Skin epidermis (tissue), 12 donors: ENCODE results near the gene PNKD.
A peak's percentile ranks its signal among the peaks of the same experiment; 100 is the strongest.

Experiments used
- H3K27ac ChIP-seq, 21 experiments: fragments of 200-600 bp; sonication (generic) in 11 of 21; one replicate each; pipeline ENCODE4 v1.5.0; 2020; ENCODE audit warnings: mild to moderate bottlenecking in 3 of 21, inconsistent platforms in 2 of 21, moderate library complexity in 2 of 21
- H3K4me3 ChIP-seq, 7 experiments: fragments of 200-600 bp; sonication (generic) in 2 of 7; one replicate each; pipeline ENCODE4 v1.5.0; 2020; ENCODE audit warnings: inconsistent platforms in 2 of 7, mild to moderate bottlenecking in 2 of 7, moderate library complexity in 1 of 7

Gene PNKD

GRCh38 chr2:218286570-218287459 lies 16.5 kb downstream of the PNKD start:
- Histone ChIP-seq H3K4me3 (peak overlapping the region; percentile 11 to 39 (median 20)), H3K27ac (peak overlapping the region; percentile 59 to 100 (median 98))

- Histone ChIP-seq H3K4me3 (peak overlapping the region; percentile 65 to 89 (median 82)), H3K27ac (peak overlapping the region; percentile 83 to 100 (median 98))
Observed at GRCh38 chr2:218289639-218290315, 19.5 kb downstream of the PNKD start.

GRCh38 chr2:218290316-218291261 lies 20.3 kb downstream of the PNKD start:
- Histone ChIP-seq H3K27ac (peak overlapping the region; percentile 83 to 100 (median 98)), H3K4me3 (peak overlapping the region; percentile 65 to 89 (median 82))

- H3K27ac ChIP-seq: peak overlapping the region; percentile 83 to 100 (median 98)
- H3K4me3 ChIP-seq: peak overlapping the region; percentile 65 to 89 (median 82)
Observed at GRCh38 chr2:218291318-218292047, 21.2 kb downstream of the PNKD start.

- peak within 1 kb of the TSS; percentile 83 to 100 (median 98) for H3K27ac ChIP-seq
- peak within 1 kb of the TSS; percentile 65 to 89 (median 82) for H3K4me3 ChIP-seq
Observed at GRCh38 chr2:218292048-218293014, 22.0 kb downstream of the PNKD start, which contains the start of gene TMBIM1. Gene TMBIM1 (minus strand): TSS chr2:218292503. CDS start chr2:218282141, 10,362 bp downstream.

- Histone ChIP-seq H3K4me3 (no peak overlapping the region), H3K27ac (peak overlapping the region in 15 of 21 experiments; percentile 21 to 100 (median 73))
Observed at GRCh38 chr2:218293715-218294429, 23.6 kb downstream of the PNKD start.

- peak overlapping the region in 18 of 21 experiments; percentile 21 to 99 (median 52) for H3K27ac ChIP-seq
- no peak overlapping the region for H3K4me3 ChIP-seq
Observed at GRCh38 chr2:218294430-218295022, 24.2 kb downstream of the PNKD start.

GRCh38 chr2:218295029-218295428 lies 24.7 kb downstream of the PNKD start:
- Histone ChIP-seq H3K27ac (peak overlapping the region in 18 of 21 experiments; percentile 21 to 99 (median 58)), H3K4me3 (no peak overlapping the region)

GRCh38 chr2:218296200-218296599 lies 25.9 kb downstream of the PNKD start:
- Histone ChIP-seq H3K27ac (peak overlapping the region in 1 of 21 experiments; percentile 6), H3K4me3 (no peak overlapping the region)

GRCh38 chr2:218296847-218297246 lies 26.5 kb downstream of the PNKD start:
- Histone ChIP-seq H3K4me3 (no peak overlapping the region), H3K27ac (peak overlapping the region in 5 of 21 experiments; percentile 10 to 32 (median 17))

- H3K4me3 ChIP-seq: no peak overlapping the region
- H3K27ac ChIP-seq: peak overlapping the region in 15 of 21 experiments; percentile 2 to 73 (median 38)
Observed at GRCh38 chr2:218298314-218298875, 28.1 kb downstream of the PNKD start.

- no peak overlapping the region for H3K27ac ChIP-seq
- H3K4me3 ChIP-seq: no peak overlapping the region
Observed at GRCh38 chr2:218300141-218300540, 29.8 kb downstream of the PNKD start.

- no peak overlapping the region for H3K27ac ChIP-seq
- no peak overlapping the region for H3K4me3 ChIP-seq
Observed at GRCh38 chr2:218301176-218301819, 31.0 kb downstream of the PNKD start.

- Histone ChIP-seq H3K4me3 (no peak overlapping the region), H3K27ac (no peak overlapping the region)
Observed at GRCh38 chr2:218305383-218305782, 35.1 kb downstream of the PNKD start.

- Histone ChIP-seq H3K4me3 (no peak overlapping the region), H3K27ac (no peak overlapping the region)
Observed at GRCh38 chr2:218306184-218306920, 36.0 kb downstream of the PNKD start.
